ENCODE results near the gene CCDC88A. TPM values are rescaled to one million over a fixed set of nuclear protein-coding genes. Genes with fewer than 3 reads are reported as not detected.

Gene CCDC88A, protein sequence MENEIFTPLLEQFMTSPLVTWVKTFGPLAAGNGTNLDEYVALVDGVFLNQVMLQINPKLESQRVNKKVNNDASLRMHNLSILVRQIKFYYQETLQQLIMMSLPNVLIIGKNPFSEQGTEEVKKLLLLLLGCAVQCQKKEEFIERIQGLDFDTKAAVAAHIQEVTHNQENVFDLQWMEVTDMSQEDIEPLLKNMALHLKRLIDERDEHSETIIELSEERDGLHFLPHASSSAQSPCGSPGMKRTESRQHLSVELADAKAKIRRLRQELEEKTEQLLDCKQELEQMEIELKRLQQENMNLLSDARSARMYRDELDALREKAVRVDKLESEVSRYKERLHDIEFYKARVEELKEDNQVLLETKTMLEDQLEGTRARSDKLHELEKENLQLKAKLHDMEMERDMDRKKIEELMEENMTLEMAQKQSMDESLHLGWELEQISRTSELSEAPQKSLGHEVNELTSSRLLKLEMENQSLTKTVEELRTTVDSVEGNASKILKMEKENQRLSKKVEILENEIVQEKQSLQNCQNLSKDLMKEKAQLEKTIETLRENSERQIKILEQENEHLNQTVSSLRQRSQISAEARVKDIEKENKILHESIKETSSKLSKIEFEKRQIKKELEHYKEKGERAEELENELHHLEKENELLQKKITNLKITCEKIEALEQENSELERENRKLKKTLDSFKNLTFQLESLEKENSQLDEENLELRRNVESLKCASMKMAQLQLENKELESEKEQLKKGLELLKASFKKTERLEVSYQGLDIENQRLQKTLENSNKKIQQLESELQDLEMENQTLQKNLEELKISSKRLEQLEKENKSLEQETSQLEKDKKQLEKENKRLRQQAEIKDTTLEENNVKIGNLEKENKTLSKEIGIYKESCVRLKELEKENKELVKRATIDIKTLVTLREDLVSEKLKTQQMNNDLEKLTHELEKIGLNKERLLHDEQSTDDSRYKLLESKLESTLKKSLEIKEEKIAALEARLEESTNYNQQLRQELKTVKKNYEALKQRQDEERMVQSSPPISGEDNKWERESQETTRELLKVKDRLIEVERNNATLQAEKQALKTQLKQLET (N-terminal part only)
- total RNA-seq = 54.3 and 55.1 TPM in 2 replicates

DNA sequence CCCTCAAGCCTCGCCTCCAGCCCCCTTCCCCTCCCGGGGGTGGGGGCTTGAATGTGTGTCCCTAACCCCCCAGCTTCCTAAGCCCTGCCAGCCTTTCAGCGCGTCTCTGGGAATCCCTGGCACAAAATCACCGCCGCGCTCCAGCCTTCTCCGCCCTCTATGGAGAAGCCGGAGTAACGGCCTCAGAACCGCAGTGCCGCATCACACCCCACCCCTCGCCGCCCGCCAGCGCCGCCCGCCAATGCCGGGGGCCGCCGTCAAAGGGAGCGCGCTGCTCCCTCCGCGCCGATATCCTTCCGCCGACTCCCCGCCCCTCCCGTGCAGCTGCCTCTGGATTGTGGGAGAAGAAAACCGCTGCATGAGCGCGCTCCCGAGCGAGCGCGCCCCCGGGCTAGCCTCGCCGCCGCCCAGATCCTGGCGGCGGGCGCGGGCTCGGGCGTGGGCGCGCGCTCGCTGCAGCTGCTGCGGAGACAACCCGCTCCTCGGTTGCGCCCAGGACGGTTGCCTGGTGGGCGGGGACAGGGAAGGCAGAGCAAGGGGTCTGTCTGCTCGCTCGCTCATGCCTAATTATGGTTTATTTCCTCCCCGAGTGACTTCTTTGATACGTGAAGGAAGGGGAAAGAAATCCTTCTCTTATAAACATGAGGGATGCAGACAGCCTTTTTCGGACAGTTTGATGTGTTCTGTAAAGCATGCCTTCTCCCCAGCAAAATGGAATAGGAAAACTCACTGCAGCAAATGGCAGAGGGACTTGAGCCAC is at the start of gene CCDC88A:
Gene CCDC88A (minus strand): TSS at position 178 of the 760 bp plus-strand sequence. CDS start 777 bp downstream, outside the sequence.
- H3K27me3 ChIP-seq (ENCODE audit: insufficient read depth, low read length) = no peaks in the 10 kb centered on the region
- TF ChIP-seq, protein P1, sequence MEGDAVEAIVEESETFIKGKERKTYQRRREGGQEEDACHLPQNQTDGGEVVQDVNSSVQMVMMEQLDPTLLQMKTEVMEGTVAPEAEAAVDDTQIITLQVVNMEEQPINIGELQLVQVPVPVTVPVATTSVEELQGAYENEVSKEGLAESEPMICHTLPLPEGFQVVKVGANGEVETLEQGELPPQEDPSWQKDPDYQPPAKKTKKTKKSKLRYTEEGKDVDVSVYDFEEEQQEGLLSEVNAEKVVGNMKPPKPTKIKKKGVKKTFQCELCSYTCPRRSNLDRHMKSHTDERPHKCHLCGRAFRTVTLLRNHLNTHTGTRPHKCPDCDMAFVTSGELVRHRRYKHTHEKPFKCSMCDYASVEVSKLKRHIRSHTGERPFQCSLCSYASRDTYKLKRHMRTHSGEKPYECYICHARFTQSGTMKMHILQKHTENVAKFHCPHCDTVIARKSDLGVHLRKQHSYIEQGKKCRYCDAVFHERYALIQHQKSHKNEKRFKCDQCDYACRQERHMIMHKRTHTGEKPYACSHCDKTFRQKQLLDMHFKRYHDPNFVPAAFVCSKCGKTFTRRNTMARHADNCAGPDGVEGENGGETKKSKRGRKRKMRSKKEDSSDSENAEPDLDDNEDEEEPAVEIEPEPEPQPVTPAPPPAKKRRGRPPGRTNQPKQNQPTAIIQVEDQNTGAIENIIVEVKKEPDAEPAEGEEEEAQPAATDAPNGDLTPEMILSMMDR (IDR thresholded peaks at IDR 0.05; ENCODE audit: extremely low read depth, low read depth, low read length) = peak; percentile 6
- peak within 1 kb of the TSS; percentile 82 for H3K27ac ChIP-seq (ENCODE audit: low read depth, low read length)

GRCh38 chr2:55461679-55462078 is 42.0 kb upstream of the CCDC88A start:
- Histone ChIP-seq H3K27ac (ENCODE audit: low read depth, low read length) (no peak overlapping the region), H3K4me1 (ENCODE audit: insufficient read depth, low read length) (no peaks in the 10 kb centered on the region), H3K9me3 (ENCODE audit: low read depth, low read length) (no peaks in the 10 kb centered on the region), H3K79me2 (ENCODE audit: insufficient read depth, low read length) (no peaks in the 10 kb centered on the region), H2AFZ (ENCODE audit: low read length) (no peak overlapping the region), H3K36me3 (ENCODE audit: insufficient read depth, low read length) (no peaks in the 10 kb centered on the region), H3K27me3 (ENCODE audit: insufficient read depth, low read length) (peaks cover 4% of the 10 kb centered on the region), H3K4me3 (ENCODE audit: insufficient read depth, low read length) (no peak overlapping the region), H4K20me1 (ENCODE audit: insufficient read depth, low read length) (no peaks in the 10 kb centered on the region), H3K4me2 (ENCODE audit: insufficient read depth, low read length) (no peak overlapping the region)
- no peak for DNase-seq (ENCODE audit: insufficient read length, low spot score, missing footprints)
- TF ChIP-seq, protein P1 (IDR thresholded peaks at IDR 0.05; ENCODE audit: extremely low read depth, low read depth, low read length) = no peak

More for the DNA sequence above, at the start of gene CCDC88A:
- DNase-seq (ENCODE audit: insufficient read length, low spot score, missing footprints) = peak; percentile 97
- Histone ChIP-seq H4K20me1 (ENCODE audit: insufficient read depth, low read length) (no peaks in the 10 kb centered on the region), H2AFZ (ENCODE audit: low read length) (peak within 1 kb of the TSS; percentile 96), H3K4me2 (ENCODE audit: insufficient read depth, low read length) (peak within 1 kb of the TSS; percentile 98), H3K79me2 (ENCODE audit: insufficient read depth, low read length) (peaks cover 45% of the 10 kb centered on the region), H3K36me3 (ENCODE audit: insufficient read depth, low read length) (no peaks in the 10 kb centered on the region), H3K4me1 (ENCODE audit: insufficient read depth, low read length) (peaks cover 12% of the 10 kb centered on the region), H3K4me3 (ENCODE audit: insufficient read depth, low read length) (peak within 1 kb of the TSS; percentile 92), H3K9me3 (ENCODE audit: low read depth, low read length) (no peaks in the 10 kb centered on the region)

DNA sequence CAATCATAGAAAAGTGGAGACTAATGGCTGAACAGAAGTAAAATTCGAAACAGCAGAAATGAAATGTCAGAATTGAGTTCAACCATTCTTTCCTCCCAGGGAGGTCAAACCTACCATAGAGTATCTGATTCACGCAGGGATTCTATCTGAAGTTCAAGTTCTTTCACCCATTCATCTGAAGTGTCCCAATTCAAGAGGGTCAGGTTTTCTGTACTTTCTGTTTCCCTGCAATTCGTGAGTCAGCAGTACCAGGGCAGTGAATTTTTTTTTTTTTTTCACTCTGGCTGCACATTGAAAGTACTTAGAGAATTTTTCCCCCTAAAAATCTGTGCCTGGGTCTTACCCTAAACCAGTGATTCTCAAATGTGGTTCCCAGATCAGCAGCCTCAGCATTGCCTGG is 40.9 kb upstream of the CCDC88A start:
- no peak overlapping the region for H3K27ac ChIP-seq (ENCODE audit: low read depth, low read length)
- TF ChIP-seq, protein P1 (IDR thresholded peaks at IDR 0.05; ENCODE audit: extremely low read depth, low read depth, low read length) = no peak
- peak overlapping the region; percentile 45 for H3K4me3 ChIP-seq (ENCODE audit: insufficient read depth, low read length)
- H3K36me3 ChIP-seq (ENCODE audit: insufficient read depth, low read length) = no peaks in the 10 kb centered on the region
- no peaks in the 10 kb centered on the region for H3K79me2 ChIP-seq (ENCODE audit: insufficient read depth, low read length)
- peaks cover 4% of the 10 kb centered on the region for H3K27me3 ChIP-seq (ENCODE audit: insufficient read depth, low read length)
- H3K4me1 ChIP-seq (ENCODE audit: insufficient read depth, low read length) = no peaks in the 10 kb centered on the region
- no peaks in the 10 kb centered on the region for H4K20me1 ChIP-seq (ENCODE audit: insufficient read depth, low read length)
- H3K9me3 ChIP-seq (ENCODE audit: low read depth, low read length) = no peaks in the 10 kb centered on the region
- H2AFZ ChIP-seq (ENCODE audit: low read length) = peak overlapping the region; percentile 72
- no peak for DNase-seq (ENCODE audit: insufficient read length, low spot score, missing footprints)
- H3K4me2 ChIP-seq (ENCODE audit: insufficient read depth, low read length) = peak overlapping the region; percentile 61
